Loucy (cell line): ENCODE results near the gene TMEM135.

Experiments used
- H2AFZ ChIP-seq: fragments of 200-600 bp; sonication (generic); 2 replicates; pipeline ENCODE4 v1.6.0; 2016; ENCODE audit warnings: antibody characterized with exemption, mild to moderate bottlenecking, low read length, moderate library complexity
- H3F3A ChIP-seq: fragments of 200-600 bp; 2 replicates; pipeline ENCODE4 v1.6.0; 2016; ENCODE audit warnings: antibody characterized with exemption, low read depth, mild to moderate bottlenecking
- H3K27me3 ChIP-seq: fragments of 200-600 bp; sonication (generic); 2 replicates; pipeline ENCODE4 v1.6.1; 2014; ENCODE audit warnings: low read length, mild to moderate bottlenecking; ENCODE audit not compliant: insufficient read depth, poor library complexity, severe bottlenecking
- H3K36me3 ChIP-seq: fragments of 200-600 bp; sonication (generic); 2 replicates; pipeline ENCODE4 v1.6.1; 2016; ENCODE audit warnings: low read length; ENCODE audit not compliant: insufficient read depth
- H3K4me1 ChIP-seq: fragments of 200-600 bp; sonication (generic); 2 replicates; pipeline ENCODE4 v1.5.1; 2014; ENCODE audit warnings: low read length, mild to moderate bottlenecking; ENCODE audit not compliant: insufficient read depth, poor library complexity, severe bottlenecking
- H3K4me2 ChIP-seq: fragments of 200-600 bp; sonication (generic); 2 replicates; pipeline ENCODE4 v1.6.0; 2014; ENCODE audit warnings: antibody characterized with exemption, low read length, low read depth, mild to moderate bottlenecking; ENCODE audit not compliant: poor library complexity, severe bottlenecking
- H3K4me3 ChIP-seq: fragments of 200-600 bp; sonication (generic); 2 replicates; pipeline ENCODE4 v1.5.1; 2014; ENCODE audit warnings: low read length, mild to moderate bottlenecking, mixed read lengths; ENCODE audit not compliant: poor library complexity, severe bottlenecking
- H3K79me2 ChIP-seq: fragments of 200-600 bp; sonication (generic); 2 replicates; pipeline ENCODE4 v1.6.1; 2014; ENCODE audit warnings: low read length; ENCODE audit not compliant: insufficient read depth
- H3K9ac ChIP-seq: fragments of 200-600 bp; sonication (generic); 2 replicates; pipeline ENCODE4 v1.6.0; 2014; ENCODE audit warnings: mild to moderate bottlenecking, low read depth, low read length, moderate library complexity; ENCODE audit not compliant: poor library complexity, severe bottlenecking
- H3K9me2 ChIP-seq: fragments of 200-600 bp; sonication (generic); replicated peaks from 2 replicates; pipeline ENCODE4 v1.6.1; 2016; ENCODE audit warnings: low read depth, low read length, mixed read lengths
- H3K9me3 ChIP-seq: fragments of 200-600 bp; sonication (generic); 2 replicates; pipeline ENCODE4 v1.6.1; 2014; ENCODE audit warnings: mild to moderate bottlenecking, antibody characterized with exemption, low read length, low read depth; ENCODE audit not compliant: insufficient read depth
- H4K20me1 ChIP-seq: fragments of 200-600 bp; sonication (generic); 2 replicates; pipeline ENCODE4 v1.6.0; 2014; ENCODE audit warnings: antibody characterized with exemption, low read length, mild to moderate bottlenecking; ENCODE audit not compliant: insufficient read depth, poor library complexity, severe bottlenecking
- CTCF ChIP-seq: fragments of 200-600 bp; sonication (generic); conservative IDR thresholded peaks from 2 replicates; pipeline ENCODE4 v1.5.1; 2014; ENCODE audit warnings: mild to moderate bottlenecking, antibody characterized with exemption, low read length
- EZH2phosphoT487 ChIP-seq: fragments of 200-600 bp; IDR thresholded peaks from 2 replicates; pipeline ENCODE4 v1.6.1; 2018; ENCODE audit warnings: antibody characterized with exemption, mild to moderate bottlenecking, moderate library complexity, borderline replicate concordance

TMEM135 gene

DNA sequence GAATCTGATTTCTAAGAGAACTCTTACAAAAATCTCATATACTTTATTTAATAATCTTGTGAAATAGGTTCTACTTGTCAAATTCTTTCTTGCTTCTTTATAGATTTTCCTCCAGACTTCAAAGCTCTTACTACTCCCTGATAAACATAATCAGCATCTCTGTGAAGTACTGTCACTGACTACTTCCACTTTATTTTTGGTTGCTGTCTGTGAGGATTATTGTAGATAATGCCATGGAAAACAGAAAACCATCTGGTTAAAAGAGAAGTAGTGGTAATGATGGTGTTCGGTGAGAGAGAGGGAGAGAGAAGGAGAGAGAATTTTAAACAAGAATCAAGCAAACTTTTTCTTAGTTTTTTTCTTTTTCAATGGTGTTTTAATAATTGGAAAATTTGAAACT is 152.3 kb downstream of the TMEM135 start:
- no peaks in the 10 kb centered on the region for H3K9me3 ChIP-seq
- no peaks in the 10 kb centered on the region for H3F3A ChIP-seq
- H3K9ac ChIP-seq, result no peak overlapping the region
- TF ChIP-seq CTCF, result no peak
- no peak for TF ChIP-seq EZH2phosphoT487
- peaks cover 4% of the 10 kb centered on the region for H3K4me1 ChIP-seq
- no peaks in the 10 kb centered on the region for H3K36me3 ChIP-seq
- H4K20me1 ChIP-seq, result no peaks in the 10 kb centered on the region
- no peaks in the 10 kb centered on the region for H3K79me2 ChIP-seq
- H2AFZ ChIP-seq, result no peak overlapping the region
- H3K4me3 ChIP-seq, result no peak overlapping the region
- H3K9me2 ChIP-seq, result no peaks in the 10 kb centered on the region
- no peaks in the 10 kb centered on the region for H3K27me3 ChIP-seq
- H3K4me2 ChIP-seq, result no peak overlapping the region

DNA sequence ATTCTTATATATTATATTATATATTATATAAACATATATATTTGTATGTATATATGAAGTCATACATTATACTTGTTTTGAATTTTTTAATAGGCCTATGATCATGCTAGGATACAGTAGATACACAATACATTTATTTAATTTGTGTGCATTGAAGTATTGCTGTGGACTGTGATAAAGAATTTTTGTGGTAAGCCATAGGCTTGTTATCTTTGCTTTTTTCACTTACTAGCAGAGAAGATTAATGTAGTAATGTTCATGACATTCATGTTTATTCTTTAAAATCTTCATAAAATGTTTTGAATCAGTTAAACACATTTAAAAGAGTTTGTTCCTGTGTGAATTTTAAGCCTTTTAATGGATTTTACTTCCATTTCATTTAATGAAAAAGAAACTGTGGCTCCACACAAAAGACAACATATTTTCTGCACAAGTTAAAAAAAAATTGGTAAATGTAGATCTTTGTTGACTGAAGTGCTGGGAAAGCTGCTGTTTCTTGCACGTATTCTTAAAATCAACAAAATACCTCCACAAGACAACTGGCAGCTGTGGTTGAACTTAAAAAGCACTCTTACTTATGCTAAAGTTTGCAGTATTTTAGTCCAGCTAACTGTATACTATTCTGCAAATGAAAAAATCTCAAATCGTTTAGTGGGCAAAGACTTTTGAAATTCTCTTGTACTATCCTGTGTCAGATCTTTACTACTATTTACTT is 156.2 kb downstream of the TMEM135 start:
- TF ChIP-seq CTCF, result no peak
- TF ChIP-seq EZH2phosphoT487, result no peak
- Histone ChIP-seq H3K4me2 (no peak overlapping the region), H3K9me2 (no peaks in the 10 kb centered on the region), H3K9me3 (no peaks in the 10 kb centered on the region), H3K27me3 (no peaks in the 10 kb centered on the region), H3K9ac (no peak overlapping the region), H3K4me3 (no peak overlapping the region), H3K36me3 (no peaks in the 10 kb centered on the region), H2AFZ (no peak overlapping the region), H4K20me1 (no peaks in the 10 kb centered on the region), H3F3A (no peaks in the 10 kb centered on the region), H3K79me2 (no peaks in the 10 kb centered on the region), H3K4me1 (no peaks in the 10 kb centered on the region)

GRCh38 chr11:87194985-87195820 is 157.5 kb downstream of the TMEM135 start:
- H3K79me2 ChIP-seq, result no peaks in the 10 kb centered on the region

More at GRCh38 chr11:87194985-87195820, 157.5 kb downstream of the TMEM135 start:
- H3K9me2 ChIP-seq, result no peaks in the 10 kb centered on the region
- no peak overlapping the region for H3K4me3 ChIP-seq
- no peak overlapping the region for H2AFZ ChIP-seq
- H3K4me2 ChIP-seq, result no peak overlapping the region
- H4K20me1 ChIP-seq, result no peaks in the 10 kb centered on the region
- H3K4me1 ChIP-seq, result no peaks in the 10 kb centered on the region
- H3K9ac ChIP-seq, result no peak overlapping the region
- H3K27me3 ChIP-seq, result no peaks in the 10 kb centered on the region
- TF ChIP-seq EZH2phosphoT487, result no peak
- TF ChIP-seq CTCF, result no peak
- no peaks in the 10 kb centered on the region for H3K36me3 ChIP-seq
- no peaks in the 10 kb centered on the region for H3K9me3 ChIP-seq
- no peaks in the 10 kb centered on the region for H3F3A ChIP-seq
